Esophagus (tissue), 2 donors: Measurements from ENCODE around the gene HOXB13. TPM values are rescaled to one million over a fixed set of nuclear protein-coding genes. Genes with fewer than 3 reads are reported as not detected.

Experiments used
- H3K27ac ChIP-seq, 2 donors: one replicate each; pipeline ENCODE4 v1.5.1; 2013; ENCODE audit warnings: low read depth in 2 of 2, mild to moderate bottlenecking in 2 of 2, inconsistent platforms in 1 of 2, low read length in 1 of 2, moderate library complexity in 1 of 2
- H3K27me3 ChIP-seq, 2 donors: one replicate each; pipeline ENCODE4 v1.6.1; 2013; ENCODE audit warnings: low read length in 2 of 2, control low read depth in 1 of 2, mild to moderate bottlenecking in 1 of 2; ENCODE audit not compliant: insufficient read depth in 2 of 2, control insufficient read depth in 1 of 2
- H3K36me3 ChIP-seq, 2 donors: one replicate each; pipeline ENCODE4 v1.6.1; 2013; ENCODE audit warnings: low read length in 1 of 2; ENCODE audit not compliant: control insufficient read depth in 2 of 2, insufficient read depth in 2 of 2
- H3K4me1 ChIP-seq, 2 donors: one replicate each; pipeline ENCODE4 v1.6.1; 2013; ENCODE audit warnings: low read length in 1 of 2; ENCODE audit not compliant: control insufficient read depth in 2 of 2, insufficient read depth in 2 of 2
- H3K4me3 ChIP-seq, 2 donors: one replicate each; pipeline ENCODE4 v1.5.1; 2013; ENCODE audit warnings: low read length in 2 of 2, mild to moderate bottlenecking in 2 of 2, low read depth in 1 of 2, moderate library complexity in 1 of 2
- H3K9me3 ChIP-seq, 2 donors: one replicate each; pipeline ENCODE4 v1.6.1; 2013; ENCODE audit warnings: mild to moderate bottlenecking in 2 of 2, low read depth in 1 of 2, low read length in 1 of 2, moderate library complexity in 1 of 2; ENCODE audit not compliant: control insufficient read depth in 2 of 2, insufficient read depth in 1 of 2
- WGBS, 2 donors: extraction: QIAGEN DNeasy Blood & Tissue Kit; methylation state at CpG; one replicate each; pipeline ENCODE4 v1.1.7; 2013; 5-methylcytosine and 5-hydroxymethylcytosine counted together
- polyA plus RNA-seq, 2 donors: library from polyadenylated mRNA; stranded (reverse); fragments of 200-250 nt; gene quantifications; one replicate each; pipeline ENCODE4 v1.2.3, GENCODE V29; 2013
- donor health status: healthy with polysubstance abuse.
- donor health status: Bipolar disorder and iron deficiency.

HOXB13 gene
- polyA plus RNA-seq, 2 donors, result 0.01 to 0.04 TPM

DNA sequence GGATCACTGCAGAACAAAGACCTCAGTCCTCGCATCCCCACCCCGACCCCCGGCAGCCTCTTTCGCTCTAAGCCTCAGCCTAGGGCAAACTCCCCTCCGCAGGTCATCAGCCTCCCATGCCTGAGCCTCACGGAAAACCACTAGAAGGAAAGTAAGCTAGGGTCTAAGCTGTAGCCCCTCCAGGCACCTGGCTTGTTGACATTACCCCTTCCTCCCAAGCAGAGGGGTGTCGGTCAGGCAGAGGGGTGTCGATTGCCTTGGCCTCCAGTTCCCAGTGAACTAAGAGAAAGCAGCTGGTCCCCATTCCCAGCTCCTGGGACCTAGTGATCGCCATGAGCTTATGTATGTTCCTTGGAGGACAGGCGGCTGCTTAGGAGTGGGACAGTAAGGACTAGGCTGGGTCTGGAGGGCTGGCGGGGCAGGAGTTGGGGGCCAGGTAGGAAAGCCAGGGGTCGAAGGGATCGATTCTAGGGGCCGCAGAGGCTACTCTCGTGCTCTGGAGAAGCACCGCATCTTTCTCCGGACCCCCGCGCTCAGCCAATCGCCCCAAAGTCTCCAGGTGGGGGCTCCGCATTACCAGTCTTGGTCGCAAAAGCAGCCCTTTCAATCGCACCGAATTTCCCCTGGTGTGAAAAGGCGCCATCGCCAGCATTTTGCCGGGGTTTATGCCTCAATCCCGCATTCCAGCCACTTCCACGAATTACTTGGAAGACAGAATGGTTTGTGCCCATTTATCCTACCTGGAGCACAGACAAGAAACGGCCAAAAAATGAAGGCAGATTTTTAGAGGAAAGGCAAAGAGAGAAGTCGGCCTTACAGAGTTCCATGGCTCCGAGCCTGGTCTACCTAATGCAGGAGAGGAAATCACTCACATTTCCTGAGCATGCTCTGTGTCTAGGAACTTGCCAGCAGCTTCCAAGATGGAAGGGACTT, 21.3 kb upstream of the HOXB13 start:
- Histone ChIP-seq H3K36me3 (no peaks in the 10 kb centered on the region), H3K9me3 (peaks cover 0 to 8% of the 10 kb centered on the region in 2 donors), H3K4me1 (peaks cover 0 to 7% of the 10 kb centered on the region in 2 donors), H3K27me3 (peaks cover 7 to 66% of the 10 kb centered on the region in 2 donors), H3K4me3 (no peak overlapping the region), H3K27ac (no peak overlapping the region)
- 9 to 15% methylated on average over 32 of the region's 32 CpGs for WGBS, 2 donors

DNA sequence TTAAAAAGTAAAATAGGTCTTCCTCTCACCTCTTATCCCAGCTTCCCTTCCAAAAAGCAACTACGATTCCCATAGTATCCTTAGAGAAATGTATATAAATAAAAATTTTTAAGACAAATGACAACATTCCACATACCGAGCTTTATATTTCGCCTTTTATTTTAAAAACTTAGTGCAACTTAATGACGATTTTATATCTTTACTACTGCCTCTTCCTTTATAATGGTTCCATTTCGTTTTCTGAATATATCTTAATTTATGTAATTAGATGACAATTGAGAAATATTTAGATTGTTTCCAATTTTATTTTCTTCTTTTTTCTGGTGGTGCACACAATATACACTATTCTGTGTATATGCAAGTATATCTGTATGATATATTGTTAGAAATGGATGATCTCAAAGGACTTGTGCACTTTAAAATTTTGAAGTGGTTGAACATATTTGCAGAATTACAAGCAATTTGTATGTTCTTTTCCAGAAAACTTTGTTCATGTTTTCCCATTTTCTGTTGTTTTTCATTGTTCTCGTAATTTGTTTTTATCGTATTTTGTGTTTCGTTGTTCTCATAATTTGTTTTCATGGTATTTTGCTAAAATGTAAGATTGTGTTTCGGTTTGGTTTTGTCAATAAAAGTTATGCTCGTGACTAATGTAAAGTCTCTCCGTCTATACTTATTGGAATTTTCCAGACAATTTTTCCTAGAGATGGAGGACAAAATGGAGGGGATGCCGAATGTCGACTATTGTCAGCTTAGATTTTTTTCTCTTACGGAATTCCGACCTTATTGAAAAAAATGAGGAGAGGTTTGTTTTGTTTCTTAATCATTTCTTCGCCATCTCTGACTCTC, 20.4 kb upstream of the HOXB13 start:
- Histone ChIP-seq H3K27me3 (peaks cover 13 to 62% of the 10 kb centered on the region in 2 donors), H3K4me3 (no peak overlapping the region)
- 31% methylated on average over 16 of the region's 16 CpGs for WGBS, 2 donors

DNA sequence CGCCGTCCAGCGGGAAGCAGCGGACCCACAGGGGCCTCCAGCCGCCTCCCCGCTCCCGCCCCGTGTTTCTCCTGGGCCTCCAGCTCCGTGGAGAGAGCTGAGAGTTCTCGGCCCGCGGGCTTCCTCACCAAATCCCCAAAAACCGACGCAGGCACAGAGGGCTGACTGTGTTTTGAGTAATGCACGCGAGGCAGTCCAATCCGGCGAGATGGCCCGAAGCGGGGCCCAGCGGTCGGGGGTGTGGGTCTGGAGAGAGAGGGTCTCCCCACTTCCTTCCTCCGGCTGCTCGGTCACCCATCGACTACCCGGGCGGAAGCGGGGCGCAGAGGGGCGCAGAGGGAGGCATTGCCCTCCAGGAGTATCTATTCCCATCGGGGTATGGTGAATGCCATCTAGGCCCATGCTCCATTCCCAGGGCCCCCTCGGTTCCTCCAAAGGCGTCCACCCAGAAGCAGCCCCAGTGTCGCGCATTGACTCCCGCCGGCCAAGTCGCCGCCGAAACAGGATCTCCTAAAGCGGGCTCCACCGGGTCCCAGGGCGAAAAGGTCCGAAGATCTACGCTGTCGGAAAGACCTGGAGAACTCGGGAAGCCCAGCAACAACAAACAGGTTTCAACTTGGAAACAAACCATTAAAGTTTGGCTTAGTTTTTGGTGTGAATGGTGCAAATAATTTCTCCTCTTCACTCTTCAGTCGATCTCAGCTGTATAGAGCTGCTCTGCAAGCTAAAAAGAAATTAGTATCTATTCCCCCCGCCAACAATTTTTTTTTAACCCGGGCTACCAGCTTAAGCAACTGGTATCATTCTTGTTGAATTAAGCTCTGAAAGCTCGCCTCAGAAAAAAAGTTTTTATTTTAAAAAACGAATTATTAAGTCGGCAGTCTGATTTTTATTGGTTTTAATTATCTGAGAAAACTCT, 19.2 kb upstream of the HOXB13 start:
- Histone ChIP-seq H3K27ac (no peak overlapping the region), H3K4me3 (no peak overlapping the region), H3K4me1 (no peaks in the 10 kb centered on the region), H3K9me3 (peaks cover 0 to 5% of the 10 kb centered on the region in 2 donors), H3K36me3 (no peaks in the 10 kb centered on the region), H3K27me3 (peaks cover 13 to 56% of the 10 kb centered on the region in 2 donors)
- WGBS, 2 donors, result 12 to 15% methylated on average over 52 to 53 of the region's 53 CpGs

More for the DNA sequence above, 20.4 kb upstream of the HOXB13 start:
- Histone ChIP-seq H3K36me3 (no peaks in the 10 kb centered on the region), H3K9me3 (peaks cover 0 to 7% of the 10 kb centered on the region in 2 donors), H3K27ac (no peak overlapping the region), H3K4me1 (no peaks in the 10 kb centered on the region)

DNA sequence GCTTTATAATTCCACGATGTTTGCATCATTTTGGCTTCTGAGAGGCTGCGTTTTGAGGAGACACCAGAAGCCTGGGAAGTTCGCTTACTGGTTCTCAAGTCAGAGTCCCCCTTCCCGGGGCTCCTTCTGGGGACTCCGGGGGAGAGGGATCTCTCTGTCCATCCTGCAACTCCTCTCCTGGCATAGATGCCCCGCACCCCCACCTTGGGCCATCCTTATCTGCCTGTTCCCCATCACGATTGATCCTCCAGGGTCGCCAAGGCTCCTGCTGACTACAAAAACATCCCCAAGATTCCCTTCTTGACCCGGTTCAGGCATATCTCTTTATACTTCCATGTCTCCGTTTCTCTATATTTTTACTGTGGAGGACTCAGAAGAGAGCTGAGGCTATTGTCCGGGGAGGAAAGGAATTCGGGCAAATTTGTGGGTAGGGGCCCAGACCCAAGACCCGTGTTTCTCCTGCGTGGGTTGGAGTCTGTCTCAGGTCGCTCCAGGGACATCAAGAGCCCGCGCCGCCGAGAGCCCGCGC, 18.4 kb upstream of the HOXB13 start:
- Histone ChIP-seq H3K9me3 (peaks cover 0 to 5% of the 10 kb centered on the region in 2 donors), H3K4me3 (no peak overlapping the region), H3K4me1 (no peaks in the 10 kb centered on the region), H3K36me3 (no peaks in the 10 kb centered on the region), H3K27me3 (peaks cover 13 to 51% of the 10 kb centered on the region in 2 donors), H3K27ac (no peak overlapping the region)
- 4 to 10% methylated on average over 20 to 21 of the region's 21 CpGs for WGBS, 2 donors

DNA sequence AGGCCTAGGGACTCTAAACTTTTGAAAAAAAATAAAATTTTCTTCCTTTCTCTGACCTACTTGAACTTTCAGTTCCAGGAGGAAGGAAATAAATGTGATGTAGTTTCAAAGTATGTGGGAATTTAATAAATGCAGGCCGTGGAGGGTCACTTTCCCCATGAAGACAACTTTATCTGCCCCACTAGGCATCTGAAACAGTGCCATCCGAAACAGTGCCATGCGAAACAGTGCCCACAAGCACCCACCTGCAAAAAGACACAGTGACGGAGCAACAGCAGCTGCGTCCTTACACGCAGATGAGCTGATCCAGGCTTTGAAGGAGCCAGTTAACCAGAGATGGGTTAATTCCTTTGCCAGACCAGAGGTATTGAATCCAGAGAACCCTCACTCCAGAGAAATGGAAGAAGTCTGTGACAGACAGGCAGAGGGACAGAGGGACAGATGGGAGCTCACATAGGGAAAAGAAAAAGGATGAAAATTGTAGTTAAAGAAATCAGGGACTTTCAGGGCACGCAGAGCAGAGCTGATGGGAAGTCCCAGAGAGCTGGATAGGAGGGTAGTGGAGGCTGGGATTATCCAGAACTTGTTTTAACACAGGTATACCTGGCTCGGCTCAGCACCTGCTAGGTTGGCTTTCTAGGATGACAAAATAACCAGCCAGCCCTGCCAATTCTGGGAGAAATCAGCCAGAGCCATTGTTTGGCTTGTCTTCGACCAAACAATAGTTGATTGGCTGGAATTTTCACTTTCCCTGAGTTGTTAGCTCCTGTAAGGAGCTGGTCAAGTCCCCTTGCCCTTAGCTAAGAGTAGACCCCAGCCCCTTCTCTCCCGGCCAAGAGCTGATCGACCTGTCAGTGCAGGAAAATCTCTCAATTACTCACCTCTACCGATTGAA, 17.1 kb upstream of the HOXB13 start:
- Histone ChIP-seq H3K9me3 (peaks cover 0 to 5% of the 10 kb centered on the region in 2 donors), H3K27me3 (peaks cover 13 to 46% of the 10 kb centered on the region in 2 donors), H3K4me3 (no peak overlapping the region), H3K27ac (no peak overlapping the region), H3K4me1 (no peaks in the 10 kb centered on the region), H3K36me3 (no peaks in the 10 kb centered on the region)
- WGBS, 2 donors, result 11 to 19% methylated on average over 12 of the region's 12 CpGs

DNA sequence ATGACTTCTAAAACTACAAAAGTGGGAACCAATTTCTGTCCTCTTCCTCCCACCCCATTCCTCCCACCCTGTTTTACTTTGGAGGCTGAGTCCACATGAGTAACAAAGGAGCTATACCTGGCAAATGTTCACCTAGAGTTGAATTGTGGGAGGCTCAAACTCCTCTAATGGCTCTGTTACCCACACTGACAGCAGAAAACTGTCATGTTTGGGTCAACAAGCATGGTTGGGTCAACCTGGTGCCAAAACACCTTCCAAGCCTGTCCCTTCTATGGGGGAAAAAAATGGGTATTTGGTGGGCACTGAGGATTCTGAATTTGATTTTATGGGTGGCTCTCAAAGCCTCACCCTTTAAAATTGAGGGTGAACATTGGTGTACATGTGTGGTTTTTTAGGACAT, 12.0 kb upstream of the HOXB13 start:
- Histone ChIP-seq H3K36me3 (no peaks in the 10 kb centered on the region), H3K27ac (no peak overlapping the region), H3K4me3 (no peak overlapping the region), H3K4me1 (peaks cover 0 to 2% of the 10 kb centered on the region in 2 donors), H3K27me3 (peaks cover 8 to 34% of the 10 kb centered on the region in 2 donors), H3K9me3 (no peaks in the 10 kb centered on the region)

DNA sequence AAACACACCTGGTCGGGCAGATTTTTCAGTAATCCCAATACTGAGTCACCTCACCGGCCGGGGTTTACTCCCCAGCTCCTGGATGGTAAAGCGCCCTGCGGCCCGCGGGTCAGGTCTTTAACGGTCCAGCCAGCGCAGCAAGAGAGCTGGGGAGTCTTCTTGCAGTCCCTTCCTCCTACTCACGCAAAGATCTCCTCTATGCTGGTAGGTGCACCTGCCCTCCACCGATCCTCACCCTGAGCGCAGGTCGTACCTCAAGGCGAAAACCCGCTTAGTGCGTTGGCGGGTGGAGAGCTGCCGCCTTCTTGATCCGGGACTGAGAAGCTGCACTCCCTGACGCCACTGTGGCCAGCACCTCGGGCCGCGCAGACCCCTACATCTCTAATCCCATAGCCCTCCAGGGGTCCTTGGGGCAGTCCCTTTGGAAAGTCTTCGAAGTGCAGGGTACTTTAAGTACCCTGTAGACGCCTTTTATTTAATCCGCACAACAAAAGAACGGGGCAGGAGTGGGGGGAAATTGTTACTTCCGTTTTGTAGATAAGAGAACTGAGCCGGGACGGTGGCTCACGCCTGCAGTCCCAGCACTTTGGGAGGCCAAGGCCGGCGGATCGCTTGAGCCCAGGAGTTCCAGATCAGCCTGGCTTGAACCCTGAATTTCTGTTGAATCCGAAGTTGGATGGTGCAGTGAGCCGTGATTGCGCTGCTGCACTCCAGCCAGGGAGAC, 10.4 kb upstream of the HOXB13 start:
- 4 to 8% methylated on average over 37 of the region's 37 CpGs for WGBS, 2 donors
- Histone ChIP-seq H3K9me3 (no peaks in the 10 kb centered on the region), H3K27ac (no peak overlapping the region), H3K4me3 (no peak overlapping the region), H3K36me3 (no peaks in the 10 kb centered on the region), H3K4me1 (peaks cover 0 to 2% of the 10 kb centered on the region in 2 donors), H3K27me3 (peaks cover 6 to 38% of the 10 kb centered on the region in 2 donors)

DNA sequence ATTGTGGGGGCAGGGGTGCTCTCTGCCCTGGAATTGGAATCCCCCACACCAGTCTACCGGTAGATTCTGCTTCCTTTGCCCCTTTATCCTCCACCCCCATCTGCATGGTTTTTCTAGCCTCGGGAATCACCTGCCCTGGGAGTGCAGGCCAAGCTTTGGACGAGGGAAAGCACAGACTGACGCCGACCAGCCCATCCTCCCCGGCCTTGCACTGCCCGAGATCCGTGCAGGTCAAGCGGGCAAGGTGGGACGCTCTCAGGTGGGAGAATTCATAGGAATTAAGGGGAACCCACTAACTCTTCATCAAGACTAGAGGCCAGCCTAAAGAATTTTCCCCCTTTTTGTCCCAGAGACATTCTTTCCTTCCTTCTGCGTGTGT, 9.9 kb upstream of the HOXB13 start:
- WGBS, 2 donors, result 6 to 11% methylated on average over 11 of the region's 11 CpGs
- Histone ChIP-seq H3K27me3 (peaks cover 6 to 35% of the 10 kb centered on the region in 2 donors), H3K27ac (no peak overlapping the region), H3K4me3 (no peak overlapping the region), H3K36me3 (no peaks in the 10 kb centered on the region), H3K9me3 (no peaks in the 10 kb centered on the region), H3K4me1 (peaks cover 0 to 2% of the 10 kb centered on the region in 2 donors)
